OCI-LY3 (cell line): Measurements from ENCODE around the gene TBL1XR1.

Experiments used
- EZH2phosphoT487 ChIP-seq: fragments of 200-600 bp; shearing (Covaris generic); IDR thresholded peaks from 2 replicates; pipeline ENCODE4 v1.6.1; 2018; ENCODE audit warnings: antibody characterized with exemption, mixed run types, low read depth
- TF ChIP-seq, protein P1 (sequence below): fragments of 200-600, 300-600 bp; sonication (generic); IDR thresholded peaks from 2 replicates; pipeline ENCODE4 v1.5.1; 2014; ENCODE audit warnings: antibody characterized with exemption, low read length, low read depth

DNA sequence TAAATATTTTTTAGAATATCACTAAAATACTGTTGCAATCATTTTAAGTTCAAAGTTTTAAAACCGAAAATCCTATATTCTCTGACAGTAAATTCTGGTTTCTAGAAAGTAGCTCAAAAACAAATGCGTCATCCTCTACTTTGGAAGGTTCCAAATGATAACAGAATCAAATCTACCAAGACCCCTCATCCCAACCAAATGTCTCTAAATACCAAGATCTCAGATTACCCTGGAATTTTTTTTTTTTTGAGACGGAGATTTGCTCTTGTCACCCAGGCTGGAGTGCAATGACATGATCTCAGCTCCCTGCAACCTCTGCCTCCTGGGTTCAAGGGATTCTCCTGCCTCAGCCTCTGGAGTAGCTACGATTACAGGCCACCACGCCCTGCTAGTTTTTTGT lies 16.8 kb downstream of the TBL1XR1 start:
- TF ChIP-seq, protein P1, sequence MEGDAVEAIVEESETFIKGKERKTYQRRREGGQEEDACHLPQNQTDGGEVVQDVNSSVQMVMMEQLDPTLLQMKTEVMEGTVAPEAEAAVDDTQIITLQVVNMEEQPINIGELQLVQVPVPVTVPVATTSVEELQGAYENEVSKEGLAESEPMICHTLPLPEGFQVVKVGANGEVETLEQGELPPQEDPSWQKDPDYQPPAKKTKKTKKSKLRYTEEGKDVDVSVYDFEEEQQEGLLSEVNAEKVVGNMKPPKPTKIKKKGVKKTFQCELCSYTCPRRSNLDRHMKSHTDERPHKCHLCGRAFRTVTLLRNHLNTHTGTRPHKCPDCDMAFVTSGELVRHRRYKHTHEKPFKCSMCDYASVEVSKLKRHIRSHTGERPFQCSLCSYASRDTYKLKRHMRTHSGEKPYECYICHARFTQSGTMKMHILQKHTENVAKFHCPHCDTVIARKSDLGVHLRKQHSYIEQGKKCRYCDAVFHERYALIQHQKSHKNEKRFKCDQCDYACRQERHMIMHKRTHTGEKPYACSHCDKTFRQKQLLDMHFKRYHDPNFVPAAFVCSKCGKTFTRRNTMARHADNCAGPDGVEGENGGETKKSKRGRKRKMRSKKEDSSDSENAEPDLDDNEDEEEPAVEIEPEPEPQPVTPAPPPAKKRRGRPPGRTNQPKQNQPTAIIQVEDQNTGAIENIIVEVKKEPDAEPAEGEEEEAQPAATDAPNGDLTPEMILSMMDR: no peak
- TF ChIP-seq EZH2phosphoT487: no peak
